LNCAP (cell line): ENCODE results near the gene LUC7L2.

Experiments
- TF ChIP-seq, protein P1 (sequence below): fragments of 450-650 bp; IDR thresholded peaks from 2 replicates; pipeline ENCODE4 v1.5.1; 2017; ENCODE audit warnings: mild to moderate bottlenecking

Gene LUC7L2, protein sequence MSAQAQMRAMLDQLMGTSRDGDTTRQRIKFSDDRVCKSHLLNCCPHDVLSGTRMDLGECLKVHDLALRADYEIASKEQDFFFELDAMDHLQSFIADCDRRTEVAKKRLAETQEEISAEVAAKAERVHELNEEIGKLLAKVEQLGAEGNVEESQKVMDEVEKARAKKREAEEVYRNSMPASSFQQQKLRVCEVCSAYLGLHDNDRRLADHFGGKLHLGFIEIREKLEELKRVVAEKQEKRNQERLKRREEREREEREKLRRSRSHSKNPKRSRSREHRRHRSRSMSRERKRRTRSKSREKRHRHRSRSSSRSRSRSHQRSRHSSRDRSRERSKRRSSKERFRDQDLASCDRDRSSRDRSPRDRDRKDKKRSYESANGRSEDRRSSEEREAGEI

DNA sequence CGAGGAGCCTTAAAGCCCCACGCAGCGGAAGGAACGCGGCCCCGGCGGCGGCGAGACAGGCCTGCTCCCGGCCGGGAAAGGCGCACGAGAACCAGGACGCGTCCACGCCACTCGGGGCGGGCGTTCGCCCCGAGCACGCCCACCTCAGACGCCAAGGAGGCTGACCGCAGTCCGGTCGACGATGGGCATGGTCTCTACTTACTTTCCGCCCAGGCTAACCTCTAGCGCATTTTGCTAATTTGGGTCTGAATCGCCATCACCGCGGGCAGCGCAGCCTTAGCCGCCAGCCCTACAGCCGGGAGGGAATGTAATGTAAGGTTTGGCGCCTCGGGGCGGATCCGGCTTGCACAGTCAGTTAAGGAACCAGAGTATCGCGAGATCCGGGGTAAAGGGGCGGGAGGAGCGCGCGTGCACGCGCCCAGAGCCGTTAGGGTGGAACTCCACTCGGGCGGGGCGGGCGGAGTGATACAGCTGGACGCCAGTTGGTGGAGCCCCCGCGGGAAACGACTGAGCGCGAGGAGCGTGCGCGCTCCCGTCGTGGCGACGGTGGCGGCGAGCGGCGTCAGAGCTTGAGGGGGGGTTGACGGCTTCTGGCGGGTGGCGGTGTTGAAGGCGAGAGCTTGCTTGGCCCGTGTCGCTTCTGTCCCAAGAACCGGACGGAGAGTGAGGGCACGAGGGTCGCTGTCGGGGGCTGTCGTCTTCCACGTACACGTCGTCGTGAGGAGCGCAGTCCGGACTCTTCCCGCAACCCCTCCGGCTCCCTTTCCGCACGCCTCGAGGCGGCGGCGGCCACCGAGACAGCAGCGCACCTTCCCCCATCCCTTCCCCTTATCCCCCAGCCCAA is at the start of gene LUC7L2:
Gene LUC7L2 (plus strand): TSS at position 529 of the 844 bp plus-strand sequence. CDS start 368 bp downstream, outside the sequence.
- TF ChIP-seq, protein P1, sequence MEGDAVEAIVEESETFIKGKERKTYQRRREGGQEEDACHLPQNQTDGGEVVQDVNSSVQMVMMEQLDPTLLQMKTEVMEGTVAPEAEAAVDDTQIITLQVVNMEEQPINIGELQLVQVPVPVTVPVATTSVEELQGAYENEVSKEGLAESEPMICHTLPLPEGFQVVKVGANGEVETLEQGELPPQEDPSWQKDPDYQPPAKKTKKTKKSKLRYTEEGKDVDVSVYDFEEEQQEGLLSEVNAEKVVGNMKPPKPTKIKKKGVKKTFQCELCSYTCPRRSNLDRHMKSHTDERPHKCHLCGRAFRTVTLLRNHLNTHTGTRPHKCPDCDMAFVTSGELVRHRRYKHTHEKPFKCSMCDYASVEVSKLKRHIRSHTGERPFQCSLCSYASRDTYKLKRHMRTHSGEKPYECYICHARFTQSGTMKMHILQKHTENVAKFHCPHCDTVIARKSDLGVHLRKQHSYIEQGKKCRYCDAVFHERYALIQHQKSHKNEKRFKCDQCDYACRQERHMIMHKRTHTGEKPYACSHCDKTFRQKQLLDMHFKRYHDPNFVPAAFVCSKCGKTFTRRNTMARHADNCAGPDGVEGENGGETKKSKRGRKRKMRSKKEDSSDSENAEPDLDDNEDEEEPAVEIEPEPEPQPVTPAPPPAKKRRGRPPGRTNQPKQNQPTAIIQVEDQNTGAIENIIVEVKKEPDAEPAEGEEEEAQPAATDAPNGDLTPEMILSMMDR, result no peak

DNA sequence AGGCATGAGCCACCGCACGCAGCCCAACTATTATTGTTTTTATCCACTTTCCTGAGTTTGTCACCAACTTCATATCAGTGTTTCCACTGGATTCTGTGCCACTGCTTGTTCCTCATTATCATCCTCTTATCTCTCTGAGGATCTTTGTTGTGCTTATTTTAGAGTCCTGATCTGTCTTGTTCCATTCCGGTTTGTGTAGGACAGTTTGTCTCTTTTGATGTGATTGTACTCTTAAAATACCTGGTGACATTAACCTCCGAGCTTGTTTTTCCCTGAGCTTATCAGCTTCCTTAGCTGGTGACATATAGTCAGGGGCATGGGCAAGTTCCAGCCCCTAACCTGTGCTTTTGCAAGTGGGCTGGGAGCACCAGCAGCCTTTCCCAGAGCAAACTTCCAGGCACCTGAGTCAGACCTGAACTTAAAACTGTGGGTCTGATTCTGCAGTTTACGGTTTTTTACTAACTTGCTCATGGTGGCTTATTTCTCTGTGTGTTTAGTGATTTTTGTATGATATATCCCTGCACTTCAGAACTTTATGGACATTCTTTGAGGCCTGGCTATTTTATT is 41.7 kb upstream of the LUC7L2 start:
- TF ChIP-seq, protein P1, result no peak

DNA sequence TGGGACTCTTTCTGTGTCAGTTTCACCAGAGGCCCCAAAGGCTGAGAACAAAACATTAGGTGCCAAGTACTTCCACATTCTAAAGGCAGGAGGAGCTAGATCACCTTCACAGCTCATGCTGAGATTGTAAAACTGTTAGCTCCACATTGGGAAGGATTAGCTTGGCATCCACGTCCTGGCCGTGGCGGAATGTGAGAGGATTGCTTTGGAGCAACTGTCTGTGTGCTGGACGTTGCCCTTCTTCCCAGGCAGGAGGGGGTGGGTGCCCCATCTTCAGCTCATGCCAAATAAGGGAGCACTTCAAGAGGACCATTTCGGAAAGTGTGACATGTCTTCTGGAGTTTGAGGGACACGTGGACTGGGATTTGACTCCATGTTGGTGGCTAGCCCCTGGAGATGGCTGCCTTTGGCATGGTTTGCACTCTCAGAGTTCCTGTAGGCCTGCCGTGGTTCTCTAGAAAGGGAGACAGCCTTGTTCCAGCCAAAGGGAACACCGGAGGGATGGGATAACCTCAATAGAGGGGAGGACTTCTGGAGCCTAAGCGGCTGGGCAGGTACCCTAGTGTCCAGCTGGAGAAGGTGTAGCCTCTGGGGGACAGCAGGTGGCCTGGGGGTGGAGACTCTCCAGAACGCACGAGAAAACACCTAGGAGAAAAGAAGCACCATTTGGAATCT is 38.5 kb upstream of the LUC7L2 start:
- TF ChIP-seq, protein P1, result peak; percentile 26; the same call in 1 of the 2 replicates

DNA sequence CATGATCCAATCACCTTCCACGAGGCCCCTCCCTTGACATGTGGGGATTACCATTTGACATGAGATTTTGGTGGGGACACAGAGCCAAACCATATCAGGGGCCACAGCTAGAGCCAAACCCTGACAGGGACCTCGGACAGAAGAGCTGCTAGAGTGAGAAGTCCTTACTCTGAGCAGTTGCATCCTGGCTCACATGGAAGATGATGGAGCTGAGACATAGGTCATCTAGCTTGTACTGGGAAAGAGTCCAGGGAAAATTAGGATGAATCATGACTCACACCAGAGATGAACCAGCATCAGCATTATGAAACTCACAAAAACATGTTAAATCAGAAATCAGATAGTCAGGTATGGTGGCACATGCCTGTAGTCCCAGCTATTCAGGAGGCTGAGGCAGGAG is 31.3 kb upstream of the LUC7L2 start:
- TF ChIP-seq, protein P1, result no peak

DNA sequence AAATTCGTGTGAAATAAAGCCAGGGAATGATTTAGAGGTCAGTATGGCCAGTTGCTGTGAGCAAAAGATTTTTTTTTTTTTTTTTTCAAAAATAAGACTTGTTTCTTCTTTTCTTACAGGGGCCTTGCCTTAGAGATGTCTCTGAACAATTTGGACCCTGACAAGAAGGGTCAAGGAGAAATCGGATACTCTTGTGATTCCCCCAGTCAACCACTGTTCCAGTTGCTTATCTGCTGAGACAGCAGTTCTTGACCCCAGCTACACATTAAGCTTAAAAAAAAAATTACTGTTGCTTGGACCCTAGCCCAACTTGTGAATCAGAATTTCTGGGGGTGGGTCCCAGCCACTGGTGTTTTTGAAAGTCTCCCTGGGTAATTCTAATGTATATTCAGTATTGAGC is 30.6 kb upstream of the LUC7L2 start:
- TF ChIP-seq, protein P1, result no peak

DNA sequence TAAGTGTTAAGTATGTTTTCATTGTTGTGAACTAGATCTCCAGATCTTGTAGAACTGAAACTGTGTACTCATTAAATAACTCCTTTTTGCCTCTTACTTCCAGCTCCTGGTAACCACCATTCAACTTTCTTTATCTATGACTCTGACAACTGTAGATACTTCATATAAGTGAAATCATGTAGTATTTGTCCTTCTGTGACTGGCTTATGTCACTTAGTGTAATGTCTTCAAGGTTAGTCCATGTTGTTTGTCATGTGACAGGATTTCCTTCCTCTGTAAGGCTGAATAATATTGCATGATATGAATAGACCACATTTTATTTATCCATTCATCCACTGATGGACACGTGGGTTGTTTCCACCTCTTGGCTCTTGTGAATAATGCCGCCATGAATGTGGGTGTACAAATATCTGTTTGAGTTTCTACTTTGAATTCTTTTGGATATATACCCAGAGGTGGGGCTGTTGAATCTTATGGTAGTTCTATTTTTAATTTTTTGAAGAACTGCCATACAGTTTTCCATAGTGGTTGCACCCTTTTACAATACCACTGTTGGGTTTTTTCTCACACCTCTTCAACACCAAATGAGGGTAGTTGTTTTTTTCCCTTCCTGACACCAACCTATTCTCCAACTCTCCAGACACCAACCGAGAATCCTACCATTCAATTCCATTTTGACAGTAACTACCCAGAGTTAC is 29.2 kb upstream of the LUC7L2 start:
- TF ChIP-seq, protein P1, result no peak
